K562 (cell line): Measurements from ENCODE around the gene NRF1.

Experiments
- NRF1 ChIP-seq, 2 experiments: fragments of 450-650 bp; IDR thresholded peaks in 1 of 2; conservative IDR thresholded peaks in 1 of 2; 2 replicates each; pipeline ENCODE4 v1.6.1; 2014; ENCODE audit warnings: mild to moderate bottlenecking in 2 of 2
- PBX2 ChIP-seq, 2 experiments: IDR thresholded peaks in 1 of 2; conservative IDR thresholded peaks in 1 of 2; 2 replicates each; pipeline ENCODE4 v1.6.1; 2016; ENCODE audit warnings: low read depth in 2 of 2, mild to moderate bottlenecking in 1 of 2, missing compliant biosample characterization in 1 of 2, missing genetic modification characterization in 1 of 2, moderate library complexity in 1 of 2
- POLR2A ChIP-seq: fragments of 450-650 bp; conservative IDR thresholded peaks from 2 replicates; pipeline ENCODE4 v1.6.1; 2016
- TOE1 ChIP-seq, 2 experiments: fragments of 450-650 bp in 1 of 2; sonication (generic) in 1 of 2; formaldehyde crosslinking in 1 of 2; IDR thresholded peaks; 2 replicates each; pipeline versions ENCODE4 v1.7.1 to v1.8.0; 2016 to 2022; ENCODE audit warnings: borderline replicate concordance in 2 of 2, mild to moderate bottlenecking in 2 of 2, antibody characterized with exemption in 1 of 2, inconsistent platforms in 1 of 2, low read depth in 1 of 2, missing genetic modification reagents in 1 of 2, moderate library complexity in 1 of 2
- ZNF24 ChIP-seq: fragments of 450-650 bp; IDR thresholded peaks from 2 replicates; pipeline ENCODE4 v1.6.1; 2016
- ZNF699 ChIP-seq: fragments of 250-450 bp; sonication (Bioruptor Pico); IDR thresholded peaks from 2 replicates; pipeline ENCODE4 v1.8.0; 2021; ENCODE audit warnings: mild to moderate bottlenecking, moderate library complexity; ENCODE audit not compliant: insufficient replicate concordance
- TF ChIP-seq, protein P1 (sequence below), 3 experiments: IDR thresholded peaks in 2 of 3; conservative IDR thresholded peaks in 1 of 3; 2 replicates each; pipeline ENCODE4 v1.5.1; 2011 to 2012; ENCODE audit warnings: low read length in 3 of 3, mild to moderate bottlenecking in 3 of 3, control low read depth in 2 of 3, improper control_type of control experiment in 1 of 3, inconsistent platforms in 1 of 3, low read depth in 1 of 3, mixed read lengths in 1 of 3, moderate library complexity in 1 of 3; ENCODE audit not compliant: insufficient read depth in 2 of 3

DNA sequence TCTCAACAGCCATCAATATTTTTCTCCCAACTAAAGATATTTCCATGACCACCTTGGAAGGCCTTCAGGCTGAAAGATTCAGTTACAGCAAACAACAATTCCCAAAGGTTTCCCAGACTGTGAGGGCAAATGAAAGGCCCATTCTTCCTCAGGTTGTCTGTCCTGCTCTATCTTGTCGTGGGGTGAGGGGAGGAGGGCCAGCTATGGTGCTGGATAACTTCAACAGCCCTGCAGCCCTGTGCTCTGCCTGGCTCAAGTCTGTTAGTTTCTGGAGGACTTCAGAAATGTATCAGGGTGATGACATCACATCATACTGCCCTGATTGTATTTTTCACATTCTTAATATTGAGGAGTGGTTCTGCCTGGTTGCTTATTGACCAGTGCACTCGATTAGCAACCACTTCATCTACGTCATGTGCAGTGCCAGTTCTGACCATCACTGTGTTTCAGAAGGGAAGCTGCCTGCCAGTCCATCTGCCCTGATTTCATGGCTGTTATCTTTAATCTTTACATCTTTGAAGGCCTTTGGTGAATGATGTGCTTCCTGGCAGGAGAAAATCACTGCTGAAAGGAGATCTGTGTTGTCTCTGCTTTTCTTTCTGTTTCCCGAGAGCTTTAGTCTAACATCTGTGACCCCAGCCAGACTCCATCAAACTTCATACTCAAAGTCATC lies 135.5 kb downstream of the NRF1 start:
- TF ChIP-seq ZNF24 (no peak), PBX2 (CRISPR knock-in tag; IDR thresholded peaks at IDR 0.05; ENCODE audit: low read depth) (no peak), PBX2 (tag; conservative IDR thresholded peaks at IDR 0.05; ENCODE audit: low read depth) (no peak), POLR2A (no peak), ZNF699 (CRISPR knock-in tag) (no peak), TOE1 (IDR thresholded peaks at IDR 0.05; ENCODE audit: borderline replicate concordance) (no peak), TOE1 (CRISPR knock-in tag; IDR thresholded peaks at IDR 0.05; ENCODE audit: borderline replicate concordance, low read depth) (no peak), NRF1 (conservative IDR thresholded peaks at IDR 0.05 in 1 of 2, IDR thresholded peaks at IDR 0.05 in 1 of 2) (no peak)
- TF ChIP-seq, protein P1, sequence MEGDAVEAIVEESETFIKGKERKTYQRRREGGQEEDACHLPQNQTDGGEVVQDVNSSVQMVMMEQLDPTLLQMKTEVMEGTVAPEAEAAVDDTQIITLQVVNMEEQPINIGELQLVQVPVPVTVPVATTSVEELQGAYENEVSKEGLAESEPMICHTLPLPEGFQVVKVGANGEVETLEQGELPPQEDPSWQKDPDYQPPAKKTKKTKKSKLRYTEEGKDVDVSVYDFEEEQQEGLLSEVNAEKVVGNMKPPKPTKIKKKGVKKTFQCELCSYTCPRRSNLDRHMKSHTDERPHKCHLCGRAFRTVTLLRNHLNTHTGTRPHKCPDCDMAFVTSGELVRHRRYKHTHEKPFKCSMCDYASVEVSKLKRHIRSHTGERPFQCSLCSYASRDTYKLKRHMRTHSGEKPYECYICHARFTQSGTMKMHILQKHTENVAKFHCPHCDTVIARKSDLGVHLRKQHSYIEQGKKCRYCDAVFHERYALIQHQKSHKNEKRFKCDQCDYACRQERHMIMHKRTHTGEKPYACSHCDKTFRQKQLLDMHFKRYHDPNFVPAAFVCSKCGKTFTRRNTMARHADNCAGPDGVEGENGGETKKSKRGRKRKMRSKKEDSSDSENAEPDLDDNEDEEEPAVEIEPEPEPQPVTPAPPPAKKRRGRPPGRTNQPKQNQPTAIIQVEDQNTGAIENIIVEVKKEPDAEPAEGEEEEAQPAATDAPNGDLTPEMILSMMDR (IDR thresholded peaks at IDR 0.05 in 2 of 3, conservative IDR thresholded peaks at IDR 0.05 in 1 of 3; ENCODE audit: insufficient read depth in 2 of 3, low read depth in 1 of 3, low read length in 3 of 3): no peak
